PFSK-1 (cell line): ENCODE results near the gene THRB.

Experiments used
- FOXP2 ChIP-seq: optimal IDR thresholded peaks from 2 replicates; pipeline ENCODE3; 2011; ENCODE audit warnings: borderline replicate concordance, control low read depth, inconsistent platforms; ENCODE audit not compliant: insufficient read depth; ENCODE audit errors: extremely low read length, extremely low read depth
- POLR2AphosphoS5 ChIP-seq: IDR thresholded peaks from 2 replicates; pipeline ENCODE4 v1.6.1; 2012; ENCODE audit warnings: low read depth, mild to moderate bottlenecking, control low read depth, low read length, moderate library complexity
- REST ChIP-seq, 2 experiments: IDR thresholded peaks; 2 replicates each; pipeline versions ENCODE4 v1.6.1 to v1.8.0; 2011 to 2012; ENCODE audit warnings: low read depth in 2 of 2, low read length in 2 of 2, control low read depth in 1 of 2, inconsistent platforms in 1 of 2, mild to moderate bottlenecking in 1 of 2, moderate library complexity in 1 of 2; ENCODE audit not compliant: insufficient read depth in 1 of 2
- SIN3A ChIP-seq: IDR thresholded peaks from 2 replicates; pipeline ENCODE4 v1.6.1; 2012; ENCODE audit warnings: mild to moderate bottlenecking, low read length, moderate library complexity, borderline replicate concordance; ENCODE audit not compliant: insufficient read depth
- TAF1 ChIP-seq: IDR thresholded peaks from 2 replicates; pipeline ENCODE4 v1.6.1; 2012; ENCODE audit warnings: low read length, control low read depth, borderline replicate concordance; ENCODE audit not compliant: insufficient read depth

The THRB gene

GRCh38 chr3:24379936-24380335 is 114.7 kb downstream of the THRB start:
- TF ChIP-seq FOXP2 (no peak), TAF1 (no peak), POLR2AphosphoS5 (no peak), REST (IDR thresholded peaks at IDR 0.05; ENCODE audit: insufficient read depth in 1 of 2, low read depth in 2 of 2, low read length in 2 of 2) (no peak), SIN3A (no peak)

- TF ChIP-seq FOXP2 (no peak), SIN3A (no peak), TAF1 (no peak), POLR2AphosphoS5 (no peak), REST (IDR thresholded peaks at IDR 0.05; ENCODE audit: insufficient read depth in 1 of 2, low read depth in 2 of 2, low read length in 2 of 2) (no peak)
These were observed 116.3 kb downstream of the THRB start for GRCh38 chr3:24378313-24378712.

- TF ChIP-seq TAF1 = no peak
- no peak for TF ChIP-seq POLR2AphosphoS5
- no peak for TF ChIP-seq FOXP2
- no peak for TF ChIP-seq REST (IDR thresholded peaks at IDR 0.05; ENCODE audit: insufficient read depth in 1 of 2, low read depth in 2 of 2, low read length in 2 of 2)
- TF ChIP-seq SIN3A = no peak
These were observed 117.2 kb downstream of the THRB start for GRCh38 chr3:24377218-24377993.

GRCh38 chr3:24375947-24376384 is 118.7 kb downstream of the THRB start:
- TF ChIP-seq SIN3A (no peak), TAF1 (no peak), FOXP2 (no peak), POLR2AphosphoS5 (no peak), REST (IDR thresholded peaks at IDR 0.05; ENCODE audit: insufficient read depth in 1 of 2, low read depth in 2 of 2, low read length in 2 of 2) (no peak)
